Stimulated activated CD4-positive, alpha-beta T cell treated with anti-CD3 and anti-CD28 coated beads, Interleukin-15, amount 100 ng/mL, for 48 hours (primary cell): ENCODE results near the gene ALCAM.

ENCODE experiments used
- DNase-seq, 2 donors: peaks; one replicate each; pipeline ENCODE4 v3.0.0-alpha.2; 2020; ENCODE audit warnings: low read depth in 2 of 2

Gene ALCAM

DNA sequence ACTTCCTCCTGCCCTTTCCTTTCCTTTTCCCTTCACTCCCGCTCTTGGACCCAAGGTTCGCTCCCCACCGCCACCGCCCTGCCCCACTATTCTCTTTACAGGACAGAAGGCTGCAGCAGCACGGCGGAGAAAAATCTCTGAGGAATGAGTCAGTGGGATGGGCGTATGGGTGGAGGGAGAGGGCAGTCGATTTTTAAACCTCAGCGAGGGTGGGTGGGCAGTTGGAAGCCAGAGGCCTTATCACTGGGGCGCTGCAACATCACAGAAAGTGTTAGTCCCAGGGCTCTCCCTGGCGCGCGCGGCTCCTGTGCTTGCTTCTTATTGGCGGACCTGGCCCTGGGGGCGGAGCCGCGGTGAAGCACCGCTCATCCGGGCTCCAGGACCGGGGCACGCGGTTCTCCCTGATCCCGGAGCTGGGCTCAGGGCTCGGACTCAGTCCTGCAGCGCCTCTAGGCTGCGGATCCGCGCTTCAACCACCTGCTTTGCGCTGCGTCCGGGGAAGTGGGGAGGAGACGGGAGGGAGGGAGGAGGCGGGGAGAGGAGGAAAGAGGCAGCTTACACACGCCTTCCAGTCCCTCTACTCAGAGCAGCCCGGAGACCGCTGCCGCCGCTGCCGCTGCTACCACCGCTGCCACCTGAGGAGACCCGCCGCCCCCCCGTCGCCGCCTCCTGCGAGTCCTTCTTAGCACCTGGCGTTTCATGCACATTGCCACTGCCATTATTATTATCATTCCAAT lies at the start of gene ALCAM:
ALCAM (plus strand) TSS at position 584 of the 737 bp plus-strand sequence.
- DNase-seq, result peak; percentile 69 to 74

DNA sequence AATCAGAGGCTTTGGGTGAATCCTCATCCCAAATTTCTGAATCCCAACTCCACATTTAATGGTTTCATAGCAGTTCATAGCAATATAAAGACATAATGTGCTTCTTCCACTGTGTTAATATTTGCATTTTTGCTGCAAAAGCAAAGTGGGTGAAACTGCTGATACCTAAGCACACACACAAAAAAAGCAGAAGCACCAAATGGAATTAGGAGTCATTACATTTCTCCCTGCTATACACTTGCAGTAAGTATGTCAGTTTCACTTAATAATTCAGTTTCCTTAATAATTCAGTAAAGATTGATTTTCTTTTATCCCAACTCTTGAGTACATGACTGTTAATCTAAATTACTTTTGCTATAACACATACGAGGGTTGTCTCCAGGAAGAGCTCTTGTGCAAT lies 48.9 kb upstream of the ALCAM start:
- DNase-seq, result no peak

DNA sequence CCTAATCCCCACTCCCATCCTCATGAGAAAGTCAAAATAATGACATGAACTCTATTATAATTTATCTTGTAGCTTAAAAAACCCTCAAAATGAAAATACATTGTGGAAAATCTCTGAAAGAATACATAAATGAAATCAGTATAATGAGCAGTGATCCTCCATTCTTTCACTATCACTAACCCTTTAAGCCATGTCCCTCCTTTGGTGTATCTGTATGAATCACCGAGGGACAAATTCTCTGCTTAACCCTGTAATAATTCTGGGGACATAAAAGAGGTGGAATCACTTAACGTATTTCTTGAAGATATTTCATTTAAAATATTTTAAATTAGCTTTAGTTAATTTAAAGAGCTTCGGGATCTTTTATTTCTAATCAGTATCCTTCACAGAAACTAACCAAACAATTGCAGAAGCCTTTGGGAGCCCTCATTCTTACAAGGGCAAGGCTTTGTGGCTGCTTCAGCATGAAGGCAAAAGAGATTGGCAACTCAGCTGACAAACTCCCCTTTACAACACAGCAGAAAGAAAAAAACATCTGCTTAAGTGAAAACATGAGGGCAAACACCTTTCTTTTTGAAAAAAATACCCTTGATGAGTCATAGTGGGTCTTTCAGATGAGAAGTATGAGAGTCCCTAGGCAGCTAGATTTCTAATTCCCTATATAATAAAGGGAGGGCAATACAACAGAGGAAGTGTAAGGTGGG lies 44.0 kb upstream of the ALCAM start:
- DNase-seq, result no peak

DNA sequence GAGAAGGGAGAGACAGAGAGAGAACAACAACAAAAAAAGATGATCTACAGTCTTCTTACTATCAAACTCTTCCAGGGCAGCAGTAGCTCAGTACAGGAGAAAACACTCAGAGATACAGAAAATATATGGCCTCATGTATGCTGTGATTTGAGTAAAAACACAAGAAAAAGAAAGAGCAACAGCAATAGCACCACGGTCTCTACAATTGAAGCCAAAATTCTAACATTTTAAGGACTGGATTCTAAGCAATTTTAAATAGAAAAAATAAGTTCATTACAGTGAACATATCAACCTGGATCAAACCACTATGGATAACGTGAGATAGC lies 43.5 kb upstream of the ALCAM start:
- DNase-seq, result no peak

DNA sequence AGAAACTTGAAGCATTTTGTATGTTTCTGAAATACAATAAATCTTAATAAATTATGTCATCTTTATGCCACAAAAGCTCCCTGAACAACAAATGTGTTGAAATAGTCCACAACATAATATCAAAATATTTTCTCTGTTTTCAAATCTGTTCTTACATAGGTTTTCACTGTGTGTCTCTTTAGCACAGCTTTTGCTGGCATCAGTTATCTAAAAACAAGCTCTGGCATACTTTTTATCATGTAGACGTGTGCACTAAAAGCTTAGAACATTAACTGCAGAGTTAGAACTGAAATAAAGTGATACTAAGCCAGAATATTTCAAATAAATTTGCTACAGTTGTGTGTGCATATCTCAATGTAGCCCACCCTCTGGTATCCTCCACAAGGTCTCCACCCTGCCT lies 41.8 kb upstream of the ALCAM start:
- DNase-seq, result no peak

DNA sequence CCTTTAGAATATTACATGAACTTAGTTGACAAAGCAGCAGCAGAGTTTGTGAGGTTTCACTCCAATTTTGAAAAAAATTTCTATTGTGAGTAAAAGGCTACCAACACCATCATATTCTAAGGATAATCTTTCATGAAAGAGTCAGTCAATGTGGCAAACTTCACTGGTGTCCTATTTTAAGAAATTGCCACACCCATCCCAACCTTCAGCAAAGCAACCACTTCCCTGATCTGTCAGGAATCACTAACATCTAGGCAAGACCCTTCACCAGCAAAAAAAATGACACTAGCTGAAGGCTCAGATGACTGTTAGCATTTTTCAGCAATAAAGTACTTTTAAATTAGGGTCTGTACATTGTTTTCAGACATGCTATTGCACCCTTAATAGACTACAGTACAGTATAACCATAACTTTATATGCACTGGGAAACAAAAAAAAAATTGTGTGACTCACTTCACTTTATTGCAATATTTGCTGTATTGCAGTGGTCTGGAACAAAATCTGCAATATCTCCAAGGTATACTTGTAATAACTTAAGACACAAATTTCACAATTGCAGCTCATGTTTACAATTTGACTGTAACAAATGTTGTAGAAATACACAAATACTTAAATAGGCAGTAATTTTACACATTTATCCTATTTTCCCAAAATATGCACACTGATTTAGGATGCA lies 38.9 kb upstream of the ALCAM start:
- DNase-seq, result no peak

DNA sequence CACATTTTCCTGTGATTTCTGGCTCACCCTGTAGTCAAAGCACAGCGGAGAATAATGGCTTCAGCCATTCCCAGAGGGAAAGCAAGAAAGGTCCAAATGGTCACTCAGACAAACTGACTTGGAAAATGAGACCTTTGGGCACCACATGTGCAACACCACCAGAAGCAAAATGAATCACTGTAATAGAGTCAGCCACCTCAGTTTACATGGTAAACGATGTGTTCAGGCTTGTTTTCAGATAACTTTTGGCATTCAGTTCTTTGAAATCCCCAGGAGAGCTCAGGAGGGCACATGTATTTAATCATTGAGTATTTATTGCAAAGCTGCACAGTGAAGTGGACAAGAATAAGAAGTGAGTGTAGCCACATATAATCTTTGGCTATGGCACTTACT lies 38.4 kb upstream of the ALCAM start:
- DNase-seq, result no peak

DNA sequence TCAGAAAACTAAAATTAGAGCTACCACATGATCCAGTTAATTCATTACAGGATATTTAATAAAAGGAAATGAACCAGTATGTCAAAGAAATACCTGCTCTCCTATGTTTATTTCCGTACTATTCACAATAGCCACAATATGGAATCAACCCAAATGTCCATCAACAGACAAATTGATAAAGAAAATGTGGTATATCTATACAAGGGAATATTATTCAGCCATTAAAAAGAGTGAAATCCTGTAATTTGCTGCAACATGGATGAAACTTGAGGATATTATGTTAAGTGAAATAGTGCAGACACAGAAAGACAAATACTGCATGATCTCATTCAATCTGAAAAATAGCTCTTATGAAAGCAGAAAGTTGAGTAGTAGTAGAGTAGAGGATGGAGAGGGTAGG lies 33.7 kb upstream of the ALCAM start:
- DNase-seq, result no peak

DNA sequence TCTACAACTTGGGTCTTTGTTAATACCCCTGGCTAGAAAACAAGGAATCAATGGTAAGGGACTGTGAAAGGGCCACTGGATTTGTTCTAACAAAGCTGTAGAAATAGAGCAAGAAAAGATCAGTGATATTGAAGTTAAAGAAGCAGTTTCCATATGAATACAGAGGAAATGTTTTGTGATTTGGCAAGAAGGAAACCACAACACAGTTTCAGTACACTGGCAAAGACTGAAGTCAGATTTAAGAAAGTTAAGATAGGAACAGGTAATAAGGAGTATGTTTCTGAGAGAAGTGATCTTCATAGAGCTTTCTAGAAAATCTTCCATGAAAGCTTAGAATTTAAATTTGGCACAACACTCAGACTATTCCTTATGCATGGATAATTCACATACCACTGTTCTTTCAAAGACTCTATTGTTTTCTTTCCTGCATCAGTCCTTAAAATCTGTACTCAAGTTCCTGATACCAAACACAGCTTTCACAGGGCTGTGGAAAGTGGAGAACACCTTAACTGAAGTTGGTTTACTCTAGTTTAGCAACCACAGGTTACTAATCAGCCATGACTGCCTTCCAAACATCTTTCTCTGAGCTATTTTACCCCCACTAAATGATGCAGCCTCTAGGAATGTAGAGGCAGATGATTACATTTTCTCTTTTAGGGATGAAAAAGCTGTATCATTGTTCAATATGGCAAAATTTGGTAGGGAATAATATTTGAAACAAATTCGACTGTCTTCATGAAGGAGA lies 32.4 kb upstream of the ALCAM start:
- DNase-seq, result no peak

DNA sequence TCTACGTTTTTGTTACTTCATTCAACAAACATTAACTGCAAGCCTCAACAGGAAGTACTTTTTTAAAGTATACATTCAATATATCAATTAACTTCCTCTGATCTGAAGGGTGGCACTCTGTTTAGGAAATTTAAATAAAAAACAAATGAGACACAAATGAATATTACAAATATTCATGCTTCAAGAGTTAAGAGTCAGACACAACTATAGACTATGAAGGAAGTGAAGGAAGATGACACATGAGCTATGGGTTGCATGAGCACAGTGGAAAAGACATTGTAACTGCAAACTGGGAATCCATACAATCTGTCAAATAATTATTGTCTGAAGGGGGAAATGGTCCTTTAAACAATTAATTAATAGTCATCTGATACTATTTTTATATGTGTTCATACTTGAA lies 26.8 kb upstream of the ALCAM start:
- DNase-seq, result no peak

DNA sequence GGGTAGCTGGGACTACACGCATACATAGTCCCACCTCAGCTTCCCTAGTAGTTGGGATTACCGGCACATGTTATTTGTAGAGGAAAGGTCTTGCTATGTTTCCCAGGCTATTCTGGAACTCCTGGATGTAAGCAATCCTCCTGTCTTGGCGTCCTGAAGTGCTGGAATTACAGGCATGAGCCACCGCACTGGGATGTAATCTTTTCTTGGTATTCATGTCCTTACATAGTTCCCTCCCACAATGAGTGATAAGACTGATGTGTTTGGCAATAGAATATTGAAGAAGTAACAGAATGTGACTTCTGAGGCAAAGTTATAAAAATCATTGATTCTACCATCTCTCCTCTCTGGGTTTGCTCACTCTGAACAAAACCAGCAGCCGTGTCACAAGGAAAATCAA lies 22.7 kb upstream of the ALCAM start:
- no peak for DNase-seq

DNA sequence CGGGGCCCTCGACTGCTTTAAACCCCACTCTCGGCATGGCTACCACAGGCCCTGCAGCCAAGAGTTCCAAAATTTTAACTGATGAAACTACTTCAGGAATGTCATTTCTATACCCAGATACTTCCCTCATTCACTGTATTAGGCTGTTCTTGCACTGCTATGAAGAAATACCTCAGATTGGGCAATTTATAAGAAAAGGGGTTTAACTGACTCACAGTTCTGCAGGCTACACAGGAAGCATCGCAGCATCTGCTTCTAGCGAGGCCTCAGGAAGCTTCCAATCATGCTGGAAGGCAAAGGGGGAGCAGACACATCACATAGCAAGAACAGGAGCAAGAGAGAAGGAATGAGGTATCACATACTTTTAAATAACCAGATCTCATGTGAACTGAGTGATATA lies 21.6 kb upstream of the ALCAM start:
- no peak for DNase-seq

DNA sequence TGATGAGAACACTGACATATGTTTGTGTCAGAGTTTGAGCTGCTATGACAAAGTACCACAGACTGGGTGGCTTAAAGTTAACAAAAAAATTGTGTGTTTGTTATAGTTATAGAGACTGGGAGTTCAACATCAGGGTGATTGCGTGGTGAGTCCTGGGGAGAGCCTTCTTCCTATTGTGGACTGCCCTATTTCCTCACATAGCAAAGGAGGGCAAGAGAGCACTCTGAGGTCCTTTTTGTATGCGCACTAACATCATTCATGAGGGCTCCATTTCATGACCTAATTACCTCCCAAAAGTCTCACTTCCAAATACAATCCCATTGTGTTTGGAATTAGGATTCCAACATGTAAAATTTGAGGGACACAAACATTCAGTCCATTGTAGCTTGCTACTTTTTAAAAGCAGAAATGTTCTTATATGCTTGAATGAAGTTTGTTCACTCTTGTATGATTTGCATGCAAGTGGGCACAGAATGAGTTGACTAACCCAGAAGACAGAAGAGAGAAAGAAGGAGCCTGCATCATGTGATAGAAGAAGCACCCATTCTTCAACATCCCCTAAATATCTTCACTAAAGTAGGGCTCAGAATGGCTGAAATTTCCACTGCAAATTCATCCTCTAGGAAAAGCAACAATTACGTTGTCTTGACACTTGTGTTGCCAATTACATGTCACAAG lies 18.9 kb upstream of the ALCAM start:
- no peak for DNase-seq

DNA sequence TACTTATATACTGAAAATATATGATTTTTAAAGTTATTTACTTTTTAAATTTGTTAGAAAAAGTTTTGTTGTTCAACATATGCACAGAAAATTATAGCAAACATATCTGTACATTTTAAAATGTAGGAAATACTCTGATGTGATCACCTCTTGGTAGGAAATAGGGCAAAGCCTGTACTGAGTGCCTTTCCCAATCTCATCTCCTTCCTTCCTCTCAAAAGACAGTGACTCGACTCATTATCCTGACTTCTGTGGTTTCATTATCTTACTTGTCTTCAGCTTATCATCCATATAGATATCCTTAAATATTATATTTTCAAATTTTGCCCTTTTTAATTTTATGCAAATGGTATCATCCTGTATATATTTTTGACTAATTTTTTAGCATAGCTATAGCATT lies 18.4 kb upstream of the ALCAM start:
- no peak for DNase-seq

DNA sequence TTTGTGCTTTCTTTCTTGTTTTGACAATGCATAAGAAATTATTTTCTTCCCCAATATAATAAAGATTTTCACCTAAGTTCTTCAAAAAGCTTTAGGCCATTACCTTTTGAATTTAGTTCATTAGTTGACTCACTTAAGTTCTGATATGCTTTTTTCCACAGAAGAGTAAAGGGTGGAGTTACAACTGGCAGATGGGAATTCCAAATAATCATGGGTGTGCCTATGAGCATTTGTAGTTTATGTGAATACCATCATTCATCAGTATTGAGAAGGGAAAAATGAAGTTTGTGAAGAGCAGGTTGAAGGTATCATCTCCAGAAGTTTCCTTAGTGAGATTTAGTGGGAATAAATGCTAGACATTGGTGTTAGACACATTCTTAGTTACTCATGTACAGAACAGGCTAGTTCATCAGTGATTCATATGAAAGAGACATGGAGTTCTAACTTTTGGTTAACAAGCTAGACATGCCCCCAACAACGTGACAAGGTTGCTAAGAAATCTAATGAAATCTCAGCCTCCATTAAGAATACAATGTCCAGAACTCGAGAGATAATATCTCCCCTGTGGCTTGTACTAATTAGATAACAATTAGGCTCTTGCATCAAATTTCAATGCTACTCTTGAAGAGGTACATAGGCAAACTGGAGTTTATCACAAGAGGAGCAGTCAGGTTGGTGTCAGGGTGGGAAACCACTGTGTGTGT lies 16.9 kb upstream of the ALCAM start:
- no peak for DNase-seq

DNA sequence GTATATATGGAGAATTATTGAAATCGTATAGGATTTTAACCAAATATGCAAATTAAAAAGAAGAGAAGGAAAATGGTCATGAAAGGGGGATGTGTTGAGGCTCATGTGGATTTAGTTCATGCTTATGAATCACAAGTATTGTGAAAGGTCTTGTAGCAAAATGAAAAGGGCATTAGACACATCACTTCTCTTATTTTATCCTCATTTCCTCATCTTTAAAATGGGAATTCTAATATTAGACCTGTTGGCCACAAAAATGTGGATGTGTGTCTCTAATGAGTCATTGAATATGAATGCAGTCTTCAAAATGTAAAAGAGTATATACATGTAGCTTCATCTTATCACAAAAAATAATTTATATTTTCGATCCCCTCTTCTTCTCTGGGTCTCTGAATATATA lies 14.9 kb upstream of the ALCAM start:
- no peak for DNase-seq

DNA sequence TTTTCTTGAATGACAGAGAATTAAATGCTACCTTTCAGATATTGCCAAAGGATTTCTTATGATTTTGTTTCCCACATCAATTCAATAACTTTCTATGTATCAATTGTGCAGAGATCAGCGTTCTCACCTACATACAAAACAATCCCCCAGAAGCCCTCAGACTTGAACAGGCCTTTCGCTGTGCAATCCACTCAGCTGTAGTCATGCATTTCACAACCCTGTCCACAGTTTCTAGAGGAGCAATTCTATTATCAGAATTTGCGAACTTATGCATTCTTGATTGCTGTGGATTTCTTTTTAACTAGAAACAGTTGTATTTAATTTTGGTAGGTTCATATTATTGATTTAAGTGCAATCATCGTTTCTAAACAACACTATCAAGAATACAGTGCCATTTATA lies 13.7 kb upstream of the ALCAM start:
- DNase-seq, result no peak

DNA sequence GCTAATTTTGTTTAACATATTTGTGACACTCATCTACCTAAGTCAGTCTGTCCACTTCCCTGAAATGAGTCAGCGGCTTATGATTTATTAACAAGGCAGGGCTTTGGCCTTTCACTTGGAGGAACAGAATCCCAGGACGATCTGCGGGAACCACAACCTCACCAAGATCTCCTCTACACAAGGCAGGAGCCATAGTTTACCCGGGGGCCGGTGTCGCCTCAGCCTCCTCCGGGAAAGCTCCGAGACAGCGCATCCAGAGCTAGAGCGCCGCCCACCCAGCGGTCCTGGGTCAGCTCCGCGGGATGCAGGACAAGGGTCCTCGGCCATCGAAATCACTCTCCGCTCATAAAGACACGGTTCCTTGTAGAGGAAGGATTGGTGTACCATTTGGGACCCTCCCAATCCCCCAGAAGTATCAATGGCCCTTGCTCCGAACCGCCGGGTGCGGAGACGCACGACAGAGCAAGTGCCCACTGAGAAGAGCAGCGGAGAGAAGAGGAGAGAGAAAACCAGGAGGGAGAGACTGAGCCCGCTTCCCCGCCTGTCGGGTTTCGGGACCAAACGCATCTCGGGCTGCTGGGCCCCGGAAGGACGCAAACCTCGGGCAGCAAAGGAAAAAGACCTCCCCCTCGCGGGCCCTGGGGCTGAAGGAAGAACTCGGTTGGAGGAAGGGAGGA lies 13.1 kb upstream of the ALCAM start:
- DNase-seq, result no peak

DNA sequence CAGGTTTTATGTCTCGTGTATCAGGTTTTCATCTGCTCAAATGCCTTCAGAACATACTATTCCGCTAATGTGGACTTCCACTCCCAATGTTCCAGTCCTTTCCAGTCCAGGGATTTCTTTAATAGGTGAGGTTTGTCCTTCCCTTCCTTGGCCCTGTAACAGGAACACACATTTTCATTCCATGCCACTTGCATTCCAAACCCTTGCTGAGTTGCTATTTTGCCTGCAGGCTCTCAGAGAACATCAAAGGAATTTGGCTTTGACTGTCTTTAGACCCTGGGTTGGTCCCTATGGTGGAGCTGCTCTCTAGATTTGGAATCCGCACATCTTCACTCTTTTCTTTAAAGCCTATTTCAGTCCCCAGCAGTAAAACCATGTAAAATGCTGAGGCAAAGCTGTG lies 12.3 kb upstream of the ALCAM start:
- DNase-seq, result no peak

DNA sequence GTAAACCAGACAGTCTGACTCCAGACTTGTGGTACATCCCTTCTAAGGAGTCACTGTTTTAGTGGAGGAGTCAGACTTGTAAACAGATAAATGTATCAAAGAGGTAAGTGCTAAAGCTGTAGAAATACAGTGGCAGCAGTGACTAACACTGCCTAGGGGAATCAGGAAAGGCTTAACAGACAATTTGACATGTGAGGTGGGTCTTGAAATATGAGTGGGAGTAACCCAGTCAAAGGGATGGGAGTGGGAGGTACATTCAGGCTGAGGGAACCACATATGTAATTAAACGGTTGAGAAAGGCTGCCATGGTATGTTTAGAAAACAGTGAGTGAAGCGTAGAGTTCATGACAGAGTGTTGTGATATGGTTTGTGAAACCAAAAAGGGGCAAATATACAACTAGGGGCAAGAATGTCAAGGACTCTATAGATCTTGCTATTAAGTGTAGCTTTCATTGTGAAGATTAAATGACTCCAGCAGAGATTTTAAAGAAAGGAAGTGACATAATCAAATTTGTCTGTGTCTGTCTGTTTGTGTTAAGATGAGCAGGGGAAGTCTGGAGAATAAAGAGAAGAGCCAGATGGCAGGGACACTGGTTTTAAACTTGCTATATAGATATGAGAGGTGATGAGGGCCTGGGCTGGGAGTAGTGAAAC lies 11.2 kb upstream of the ALCAM start:
- DNase-seq, result no peak
